C4-2B (cell line): Measurements from ENCODE around the gene KCTD8.

Experiments
- ZFX ChIP-seq: fragments of 450-650 bp; IDR thresholded peaks from 2 replicates; pipeline ENCODE4 v1.6.1; 2017
- TF ChIP-seq, protein P1 (sequence below): fragments of 450-650 bp; conservative IDR thresholded peaks from 2 replicates; pipeline ENCODE4 v1.5.1; 2017; ENCODE audit warnings: mild to moderate bottlenecking

DNA sequence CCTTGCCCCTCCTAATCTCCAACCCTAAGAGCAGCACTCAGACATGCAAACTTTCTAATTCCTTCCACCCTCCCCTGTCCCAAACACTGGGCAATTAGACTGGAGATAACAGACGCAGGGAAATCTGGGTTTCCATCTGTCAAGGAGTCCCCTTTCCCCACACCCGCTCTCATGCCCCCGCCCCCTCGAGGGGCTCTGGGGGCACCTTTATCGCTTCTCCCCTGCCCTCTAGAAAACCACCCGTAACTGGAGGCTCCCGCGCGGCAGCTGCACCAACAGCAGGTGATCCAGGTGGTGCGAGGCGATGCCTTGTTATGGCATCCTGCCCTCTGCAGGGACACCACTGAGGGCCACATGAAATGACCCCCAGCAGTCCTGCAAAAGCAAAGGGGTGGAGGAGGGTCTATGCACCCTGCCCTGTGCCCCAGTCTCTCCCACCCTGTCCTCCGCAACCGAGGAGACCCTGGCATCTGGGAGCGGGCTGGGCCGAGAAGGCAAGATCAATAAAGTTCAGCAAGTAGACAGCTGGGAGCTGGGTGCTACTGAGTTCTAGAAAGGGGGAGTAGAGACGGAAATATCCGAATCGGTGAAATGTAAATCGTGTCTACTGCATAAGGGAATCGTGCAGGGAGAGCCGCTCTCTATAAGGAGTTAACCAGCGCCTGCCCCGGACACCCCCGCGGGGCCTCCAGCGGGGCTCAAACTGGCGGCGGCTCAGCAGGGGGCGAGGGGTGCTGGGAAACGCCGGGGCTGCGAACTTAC is 1.6 kb downstream of the KCTD8 start:
- TF ChIP-seq, protein P1, sequence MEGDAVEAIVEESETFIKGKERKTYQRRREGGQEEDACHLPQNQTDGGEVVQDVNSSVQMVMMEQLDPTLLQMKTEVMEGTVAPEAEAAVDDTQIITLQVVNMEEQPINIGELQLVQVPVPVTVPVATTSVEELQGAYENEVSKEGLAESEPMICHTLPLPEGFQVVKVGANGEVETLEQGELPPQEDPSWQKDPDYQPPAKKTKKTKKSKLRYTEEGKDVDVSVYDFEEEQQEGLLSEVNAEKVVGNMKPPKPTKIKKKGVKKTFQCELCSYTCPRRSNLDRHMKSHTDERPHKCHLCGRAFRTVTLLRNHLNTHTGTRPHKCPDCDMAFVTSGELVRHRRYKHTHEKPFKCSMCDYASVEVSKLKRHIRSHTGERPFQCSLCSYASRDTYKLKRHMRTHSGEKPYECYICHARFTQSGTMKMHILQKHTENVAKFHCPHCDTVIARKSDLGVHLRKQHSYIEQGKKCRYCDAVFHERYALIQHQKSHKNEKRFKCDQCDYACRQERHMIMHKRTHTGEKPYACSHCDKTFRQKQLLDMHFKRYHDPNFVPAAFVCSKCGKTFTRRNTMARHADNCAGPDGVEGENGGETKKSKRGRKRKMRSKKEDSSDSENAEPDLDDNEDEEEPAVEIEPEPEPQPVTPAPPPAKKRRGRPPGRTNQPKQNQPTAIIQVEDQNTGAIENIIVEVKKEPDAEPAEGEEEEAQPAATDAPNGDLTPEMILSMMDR, result no peak
- TF ChIP-seq ZFX, result no peak
